Measurements from ENCODE around the gene SLC26A6.

Gene SLC26A6

DNA sequence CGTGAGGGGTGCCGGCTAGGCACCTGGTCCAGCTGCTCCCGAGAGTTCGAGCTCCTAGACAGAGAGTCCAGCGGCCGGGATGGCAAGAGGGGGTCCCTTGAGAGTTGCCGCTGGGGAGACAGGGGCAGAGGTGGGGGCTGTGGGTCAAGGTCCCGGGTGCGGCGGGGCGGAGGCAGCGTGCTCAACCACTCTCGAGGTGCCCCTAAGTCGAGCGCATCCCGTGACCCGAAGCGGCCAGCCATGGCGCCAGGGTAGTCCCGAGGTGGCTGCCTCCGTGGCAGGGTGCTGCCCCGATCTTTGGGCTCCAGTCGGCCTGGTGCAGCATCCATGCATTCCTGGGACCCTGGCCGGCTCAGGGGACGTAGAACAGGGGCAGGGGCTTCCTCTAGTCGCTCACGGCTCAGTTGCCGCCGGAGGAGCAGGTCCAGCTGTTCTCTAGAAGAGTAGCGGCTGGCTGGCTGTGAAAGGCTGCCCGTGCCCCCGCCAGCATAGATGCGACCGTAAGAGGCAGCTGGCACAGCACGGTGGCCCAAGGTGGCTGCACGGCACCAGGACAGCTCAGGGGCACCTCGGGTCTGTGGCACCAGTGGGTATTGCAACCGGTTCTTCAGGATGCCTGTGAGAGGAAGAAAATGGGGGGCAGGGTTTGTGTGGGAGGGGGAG, 4.8 kb upstream of the SLC26A6 start:
- H3K4me3 ChIP-seq (ENCODE audit: low read length): no peak overlapping the region
- no peak for DNase-seq (ENCODE audit: low read depth)
- TF ChIP-seq, protein P1, sequence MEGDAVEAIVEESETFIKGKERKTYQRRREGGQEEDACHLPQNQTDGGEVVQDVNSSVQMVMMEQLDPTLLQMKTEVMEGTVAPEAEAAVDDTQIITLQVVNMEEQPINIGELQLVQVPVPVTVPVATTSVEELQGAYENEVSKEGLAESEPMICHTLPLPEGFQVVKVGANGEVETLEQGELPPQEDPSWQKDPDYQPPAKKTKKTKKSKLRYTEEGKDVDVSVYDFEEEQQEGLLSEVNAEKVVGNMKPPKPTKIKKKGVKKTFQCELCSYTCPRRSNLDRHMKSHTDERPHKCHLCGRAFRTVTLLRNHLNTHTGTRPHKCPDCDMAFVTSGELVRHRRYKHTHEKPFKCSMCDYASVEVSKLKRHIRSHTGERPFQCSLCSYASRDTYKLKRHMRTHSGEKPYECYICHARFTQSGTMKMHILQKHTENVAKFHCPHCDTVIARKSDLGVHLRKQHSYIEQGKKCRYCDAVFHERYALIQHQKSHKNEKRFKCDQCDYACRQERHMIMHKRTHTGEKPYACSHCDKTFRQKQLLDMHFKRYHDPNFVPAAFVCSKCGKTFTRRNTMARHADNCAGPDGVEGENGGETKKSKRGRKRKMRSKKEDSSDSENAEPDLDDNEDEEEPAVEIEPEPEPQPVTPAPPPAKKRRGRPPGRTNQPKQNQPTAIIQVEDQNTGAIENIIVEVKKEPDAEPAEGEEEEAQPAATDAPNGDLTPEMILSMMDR (conservative IDR thresholded peaks at IDR 0.05; ENCODE audit: low read length): no peak

DNA sequence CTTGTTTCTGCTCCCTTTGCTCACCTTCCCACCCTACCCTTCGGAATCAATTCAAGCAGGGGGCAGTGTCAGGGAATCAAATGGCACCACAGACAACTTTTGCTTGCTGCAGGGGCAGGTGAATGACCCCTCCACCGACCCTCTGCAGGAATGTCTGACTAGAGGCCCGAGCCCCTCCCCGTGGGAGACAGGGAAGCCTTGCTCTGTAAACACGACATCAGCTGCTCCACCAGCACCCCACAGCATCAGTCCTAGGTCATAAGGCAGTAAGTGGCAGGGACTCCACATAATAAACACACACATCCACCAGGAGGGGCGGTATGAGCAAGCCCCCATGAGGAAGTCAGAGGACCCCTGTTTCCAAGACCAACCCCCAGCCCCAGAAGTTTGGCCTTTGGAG, 2.0 kb upstream of the SLC26A6 start:
- TF ChIP-seq, protein P1 (conservative IDR thresholded peaks at IDR 0.05; ENCODE audit: low read length): no peak
- no peak overlapping the region for H3K4me3 ChIP-seq (ENCODE audit: low read length)
- DNase-seq (ENCODE audit: low read depth): no peak

DNA sequence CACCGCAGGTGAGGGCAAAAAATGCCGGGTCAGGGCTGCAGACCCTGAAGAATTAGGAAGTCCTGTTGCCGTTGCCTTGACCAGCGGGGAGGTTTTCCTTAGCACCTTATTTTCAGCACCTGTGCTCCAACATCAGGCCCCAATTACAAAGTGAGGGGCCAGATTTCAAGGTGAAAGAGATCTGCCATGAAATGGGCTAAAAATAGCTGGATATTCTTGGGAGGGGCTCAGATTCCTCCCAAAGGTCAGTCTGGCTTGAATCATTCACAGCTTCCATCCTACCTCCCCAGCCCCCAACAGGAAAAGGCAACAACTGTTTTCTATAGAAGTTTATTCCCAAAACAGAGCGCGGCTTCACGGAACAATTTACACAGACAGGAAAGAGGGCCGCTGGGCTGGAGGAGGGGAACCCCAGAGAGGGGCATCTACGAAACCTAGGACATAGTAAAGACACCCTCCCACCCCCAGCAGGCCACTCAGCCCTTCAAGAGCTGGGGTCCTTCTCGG, 941 bp upstream of the SLC26A6 start:
- peak overlapping the region; percentile 84 for H3K4me3 ChIP-seq (ENCODE audit: low read length)
- no peak for DNase-seq (ENCODE audit: low read depth)
- TF ChIP-seq, protein P1 (conservative IDR thresholded peaks at IDR 0.05; ENCODE audit: low read length): no peak

DNA sequence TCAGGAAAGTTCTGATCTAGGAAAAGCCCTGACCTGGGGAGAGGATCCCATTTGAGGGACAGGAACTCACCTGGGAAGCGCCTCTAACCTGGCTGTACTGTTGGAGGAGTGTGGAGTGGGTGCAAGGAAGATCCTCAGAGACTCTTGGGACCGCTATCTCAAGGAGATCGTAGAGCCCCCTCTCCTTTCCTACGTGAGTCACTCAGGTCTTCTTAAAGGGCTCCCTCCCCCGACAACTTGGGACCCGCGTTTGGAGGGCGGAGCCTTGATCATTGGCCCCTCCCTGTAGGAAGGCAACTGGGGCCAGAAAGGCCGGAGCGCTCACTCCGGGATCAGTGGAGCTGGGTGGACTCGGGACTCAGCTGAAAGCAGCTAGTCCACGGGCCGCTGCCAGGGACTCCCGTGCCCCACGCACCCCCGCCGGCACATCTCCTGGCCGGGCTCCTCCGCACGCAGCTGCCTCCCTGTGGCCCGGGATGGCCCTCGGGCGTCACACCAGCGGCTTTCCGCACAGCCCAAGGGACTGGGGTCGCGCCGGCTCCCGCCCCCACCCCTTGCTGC, 520 bp downstream of the SLC26A6 start:
- H3K4me3 ChIP-seq (ENCODE audit: low read length): peak overlapping the region; percentile 84
- DNase-seq (ENCODE audit: low read depth): peak; percentile 48
- TF ChIP-seq, protein P1 (conservative IDR thresholded peaks at IDR 0.05; ENCODE audit: low read length): no peak; the same call in 1 of the 2 replicates

DNA sequence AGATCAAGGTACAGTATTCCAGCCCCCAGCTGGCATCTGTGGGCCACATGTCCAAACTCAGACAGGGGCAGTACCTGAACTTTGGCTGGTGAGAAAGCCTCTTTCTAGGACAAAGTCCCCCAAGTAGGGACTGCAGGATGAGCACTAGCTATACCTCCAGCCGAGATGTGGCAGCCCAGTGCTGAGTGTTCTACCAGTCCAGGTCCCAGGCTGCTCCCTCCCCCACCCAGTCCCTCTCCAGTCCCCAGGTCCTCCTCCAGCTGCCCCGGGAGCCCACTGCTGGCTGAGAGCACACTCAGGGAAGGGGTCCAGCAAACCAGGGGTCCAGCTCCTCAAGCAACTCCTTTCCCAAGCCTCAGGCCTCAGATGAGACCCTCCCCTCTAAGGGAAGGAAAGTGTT, 1.5 kb downstream of the SLC26A6 start:
- TF ChIP-seq, protein P1 (conservative IDR thresholded peaks at IDR 0.05; ENCODE audit: low read length): no peak
- DNase-seq (ENCODE audit: low read depth): no peak
- H3K4me3 ChIP-seq (ENCODE audit: low read length): peak overlapping the region; percentile 84; the same call in 1 of the 2 replicates

DNA sequence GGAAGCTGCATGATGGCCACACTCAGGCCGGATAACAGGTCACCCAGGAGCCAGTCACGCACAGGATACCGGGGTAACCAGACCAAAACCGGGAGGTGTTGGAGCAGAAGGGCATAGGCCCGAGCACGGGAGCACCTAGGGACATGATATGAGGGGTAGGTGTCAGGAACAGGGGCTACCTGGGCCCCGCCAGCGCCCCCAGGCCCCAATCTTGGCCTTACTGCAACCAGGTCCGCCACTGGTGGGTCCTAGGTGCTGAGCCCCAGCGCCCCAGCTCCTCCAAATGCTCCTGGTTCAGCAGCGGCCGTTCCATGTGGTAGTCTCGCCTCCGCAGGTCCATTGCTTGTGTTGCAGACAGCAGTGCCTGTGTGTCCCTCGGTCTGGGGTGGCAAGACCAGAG, 2.0 kb downstream of the SLC26A6 start:
- TF ChIP-seq, protein P1 (conservative IDR thresholded peaks at IDR 0.05; ENCODE audit: low read length): no peak
- no peak overlapping the region for H3K4me3 ChIP-seq (ENCODE audit: low read length)

More for the DNA sequence above, 2.0 kb downstream of the SLC26A6 start:
- no peak for DNase-seq (ENCODE audit: low read depth)

All from AG10803 (cell line).